Measurements from ENCODE around the gene MAML2.

GRCh38 chr11:96177146-96177545 is 165.8 kb downstream of the MAML2 start:
- TF ChIP-seq CTCF (IDR thresholded peaks at IDR 0.05) (no peak), ZFX (IDR thresholded peaks at IDR 0.05; ENCODE audit: borderline replicate concordance) (no peak)

All from 22Rv1 (cell line).